Prostate gland (tissue), 2 donors: ENCODE results near the gene NBEAL1.
"Not testable (repeated sequence)": the region's sequence is repeated elsewhere in the genome, so short reads cannot be mapped to it uniquely, and the experiment has no call there.

Source experiments
- CTCF ChIP-seq, 4 experiments: fragments of 200-600 bp in 2 of 4; fragments of 450-650 bp in 2 of 4; sonication (generic) in 2 of 4; IDR thresholded peaks; 1 replicate in 3 of 4; 2 replicates in 1 of 4; pipeline ENCODE4 v1.5.1; 2016 to 2019; ENCODE audit warnings: antibody characterized with exemption in 4 of 4, mild to moderate bottlenecking in 2 of 4, moderate library complexity in 2 of 4
- POLR2A ChIP-seq: fragments of 450-650 bp; IDR thresholded peaks from one replicate; pipeline ENCODE4 v1.6.1; 2016; ENCODE audit warnings: antibody characterized with exemption, mild to moderate bottlenecking
- POLR2AphosphoS5 ChIP-seq: sonication (generic); formaldehyde crosslinking; IDR thresholded peaks from one replicate; pipeline ENCODE4 v1.6.1; 2017; ENCODE audit warnings: antibody characterized with exemption

- TF ChIP-seq CTCF (IDR thresholded peaks at IDR 0.05); POLR2A; POLR2AphosphoS5: not testable (repeated sequence)
Observed at GRCh38 chr2:203086381-203086780, 71.7 kb downstream of the NBEAL1 start.
